Activated naive CD8-positive, alpha-beta T cell treated with anti-CD3 and anti-CD28 coated beads for 36 hours (primary cell): ENCODE results near the gene PRDX3. TPM values are rescaled to one million over a fixed set of nuclear protein-coding genes. Genes with fewer than 3 reads are reported as not detected.
A peak's percentile ranks its signal among the peaks of the same experiment; 100 is the strongest.
"Not testable (repeated sequence)": the region's sequence is repeated elsewhere in the genome, so short reads cannot be mapped to it uniquely, and the experiment has no call there.

Experiments
- DNase-seq: peaks from one replicate; pipeline ENCODE4 v3.0.0; 2021
- H3K27ac Mint-ChIP-seq: one replicate; pipeline ENCODE4 v1.8.0; 2022; ENCODE audit warnings: mild to moderate bottlenecking, moderate library complexity, mixed read lengths
- H3K27me3 Mint-ChIP-seq: one replicate; pipeline ENCODE4 v1.8.0; 2022; ENCODE audit warnings: mild to moderate bottlenecking, mixed read lengths
- H3K36me3 Mint-ChIP-seq: one replicate; pipeline ENCODE4 v1.8.0; 2021; ENCODE audit warnings: mild to moderate bottlenecking, mixed read lengths
- H3K4me1 Mint-ChIP-seq: one replicate; pipeline ENCODE4 v1.8.0; 2021; ENCODE audit warnings: mixed read lengths
- H3K4me3 Mint-ChIP-seq: one replicate; pipeline ENCODE4 v1.8.0; 2022; ENCODE audit warnings: mild to moderate bottlenecking, moderate library complexity, mixed read lengths
- H3K9me3 Mint-ChIP-seq: one replicate; pipeline ENCODE4 v1.8.0; 2022; ENCODE audit warnings: mixed read lengths
- total RNA-seq, 2 experiments: library from RNA; stranded (reverse); gene quantifications; one replicate each; pipeline ENCODE4 v1.2.3, GENCODE V29; 2021

Gene PRDX3
- total RNA-seq, 2 experiments from 2014 or later = 232 to 249 TPM

DNA sequence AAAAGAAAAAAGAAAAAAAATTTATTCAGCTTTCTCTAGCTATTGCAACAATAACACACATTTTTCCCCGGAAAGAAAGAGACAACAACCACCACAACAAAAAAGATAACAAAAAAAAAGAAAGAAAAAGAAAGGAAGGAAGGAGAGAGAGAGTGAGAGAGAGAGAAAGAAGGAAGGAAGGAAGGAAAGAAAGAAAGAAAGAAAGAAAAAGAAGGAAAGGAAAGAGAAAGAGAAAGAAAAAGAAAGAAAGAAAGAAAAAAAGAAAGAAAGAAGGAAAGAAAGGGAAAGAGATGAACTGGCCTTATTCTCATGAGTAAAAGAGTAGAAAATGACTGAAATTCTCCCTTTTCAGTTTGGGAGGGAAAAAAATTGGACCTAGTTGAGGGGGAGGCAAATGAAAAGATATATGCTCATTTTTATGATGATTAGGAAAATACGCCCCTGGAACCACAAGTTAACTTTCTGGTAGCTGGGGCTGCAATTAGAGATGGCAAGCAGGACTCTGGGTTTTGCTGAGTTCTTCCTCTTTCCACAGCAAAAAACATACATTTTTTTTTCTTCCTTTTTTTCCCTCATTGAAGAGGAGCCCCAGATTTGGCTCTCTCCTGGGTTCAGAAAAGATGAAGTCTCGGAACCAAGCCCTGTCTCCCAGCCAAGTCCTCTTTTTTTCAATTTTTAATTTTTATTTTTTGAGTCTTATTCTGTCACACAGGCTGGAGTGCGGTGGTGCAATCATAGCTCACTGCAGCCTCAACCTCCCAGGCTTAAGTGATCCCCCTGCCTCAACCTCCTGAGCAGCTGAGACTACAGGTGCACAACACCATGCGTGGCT, 12.6 kb upstream of the PRDX3 start:
- peaks cover 21% of the 10 kb centered on the region for H3K4me1 Mint-ChIP-seq
- no peak overlapping the region for H3K4me3 Mint-ChIP-seq
- H3K27ac Mint-ChIP-seq = no peak overlapping the region
- H3K27me3 Mint-ChIP-seq = no peaks in the 10 kb centered on the region
- no peaks in the 10 kb centered on the region for H3K36me3 Mint-ChIP-seq
- H3K9me3 Mint-ChIP-seq = no peaks in the 10 kb centered on the region
- DNase-seq = no peak

DNA sequence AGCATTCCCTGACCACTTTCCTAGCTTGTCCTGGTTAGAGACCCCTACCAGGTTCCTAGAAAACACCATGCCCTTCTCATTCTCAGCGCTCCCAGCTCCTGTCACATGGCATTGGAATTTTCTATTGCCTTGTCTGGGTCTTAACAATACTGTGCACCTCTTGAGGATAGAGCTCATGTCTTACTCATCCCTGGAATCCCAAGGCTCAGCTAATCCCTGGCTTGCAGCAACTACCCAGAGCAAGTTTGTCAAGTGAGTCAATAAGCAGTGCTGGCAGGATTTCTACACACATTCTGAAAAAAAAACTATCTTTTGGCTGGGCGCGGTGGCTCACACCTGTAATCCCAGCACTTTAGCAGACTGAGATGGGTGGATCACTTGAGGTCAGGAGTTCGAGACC, 11.7 kb upstream of the PRDX3 start:
- no peak for DNase-seq
- no peaks in the 10 kb centered on the region for H3K9me3 Mint-ChIP-seq
- H3K27me3 Mint-ChIP-seq = no peaks in the 10 kb centered on the region
- no peak overlapping the region for H3K4me3 Mint-ChIP-seq
- no peak overlapping the region for H3K27ac Mint-ChIP-seq
- no peaks in the 10 kb centered on the region for H3K36me3 Mint-ChIP-seq
- peaks cover 21% of the 10 kb centered on the region for H3K4me1 Mint-ChIP-seq

DNA sequence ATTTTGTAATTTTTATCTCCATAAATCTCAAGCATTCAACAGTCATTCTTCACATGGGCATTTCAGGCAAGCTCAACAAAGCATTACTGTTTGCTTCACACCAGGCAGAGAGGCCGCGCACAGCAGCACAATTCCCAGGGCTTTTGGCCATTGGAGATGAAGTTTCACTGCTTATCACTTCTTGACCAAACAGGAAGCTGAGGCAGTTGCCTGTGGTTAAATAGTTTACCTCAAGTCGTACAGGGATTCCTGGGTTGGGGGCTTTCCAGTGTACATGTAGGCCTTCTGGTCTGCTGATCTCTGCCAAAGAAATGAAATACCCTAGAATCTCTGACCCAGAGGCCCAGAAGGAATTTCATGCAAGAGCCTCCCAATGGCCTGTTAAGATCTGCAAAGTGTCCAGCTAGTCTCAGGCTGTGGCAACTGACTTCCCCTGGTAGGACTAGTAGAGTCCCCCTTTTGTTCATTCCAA, 11.2 kb upstream of the PRDX3 start:
- Mint-ChIP-seq H3K36me3 (no peaks in the 10 kb centered on the region), H3K27ac (no peak overlapping the region), H3K27me3 (no peaks in the 10 kb centered on the region), H3K4me1 (peaks cover 21% of the 10 kb centered on the region), H3K9me3 (no peaks in the 10 kb centered on the region), H3K4me3 (no peak overlapping the region)
- peak; percentile 13 for DNase-seq

DNA sequence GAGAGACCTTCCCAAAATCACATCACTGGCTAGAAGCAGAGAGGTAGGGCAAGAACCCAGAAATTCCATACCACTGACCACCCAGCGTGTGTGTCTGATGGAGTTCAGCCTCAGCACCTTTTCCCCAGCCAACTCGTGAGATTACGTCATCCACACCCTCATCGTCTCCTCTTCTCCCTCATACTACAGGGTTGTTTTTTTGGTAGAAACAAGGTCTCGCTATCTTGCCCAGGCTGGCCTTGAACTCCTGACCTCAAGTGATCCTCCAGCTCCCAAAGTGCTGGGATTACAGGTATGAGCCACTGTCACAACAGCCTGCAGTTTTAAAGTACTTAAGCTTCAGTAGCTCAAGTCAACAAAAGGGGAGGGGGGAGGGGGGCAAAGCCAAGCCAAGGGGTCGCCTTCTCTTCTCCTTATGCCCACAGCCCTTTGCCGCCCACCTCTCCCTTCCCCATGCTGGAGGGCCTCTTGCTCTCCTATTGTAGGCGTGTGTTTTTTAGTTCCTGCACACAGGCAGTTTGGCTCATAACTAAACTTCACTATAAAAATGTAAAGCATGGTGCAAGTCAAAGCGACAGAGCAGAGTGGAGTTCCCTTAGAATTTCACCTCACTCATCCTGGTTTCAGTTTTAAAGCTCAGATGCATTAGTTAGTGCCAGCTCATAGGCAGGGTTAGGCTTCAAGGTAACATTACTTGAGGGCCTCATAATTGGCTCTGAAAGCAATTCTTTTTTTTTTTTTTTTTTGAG, 5.2 kb upstream of the PRDX3 start:
- Mint-ChIP-seq H3K4me3 (no peak overlapping the region), H3K27ac (no peak overlapping the region), H3K9me3 (no peaks in the 10 kb centered on the region), H3K36me3 (peaks cover 1% of the 10 kb centered on the region), H3K4me1 (peaks cover 8% of the 10 kb centered on the region), H3K27me3 (no peaks in the 10 kb centered on the region)
- DNase-seq = no peak

DNA sequence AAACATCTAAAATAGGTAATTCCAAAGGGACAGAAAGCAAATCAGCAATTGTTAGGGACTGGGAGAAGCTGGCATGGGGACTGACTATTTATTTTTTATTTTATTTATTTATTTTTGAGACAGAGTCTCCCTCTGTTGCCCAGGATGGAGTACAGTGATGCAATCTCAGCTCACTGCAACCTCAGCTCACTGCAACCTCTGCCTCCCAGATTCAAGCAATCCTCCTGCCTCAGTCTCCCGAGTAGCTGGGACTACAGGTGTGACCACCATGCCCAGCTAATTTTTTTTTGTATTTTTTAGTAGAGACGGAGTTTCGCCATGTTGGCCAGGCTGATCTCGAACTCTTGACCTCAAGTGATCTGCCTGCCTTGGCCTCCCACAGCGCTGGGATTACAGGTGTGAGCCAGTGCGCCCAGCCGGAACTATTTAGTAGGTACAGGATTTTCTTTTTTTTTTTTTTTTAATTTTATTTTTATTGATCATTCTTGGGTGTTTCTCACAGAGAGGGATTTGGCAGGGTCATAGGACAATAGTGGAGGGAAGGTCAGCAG, 2.3 kb upstream of the PRDX3 start:
- H3K27ac Mint-ChIP-seq, H3K9me3 Mint-ChIP-seq, H3K4me3 Mint-ChIP-seq, DNase-seq, H3K27me3 Mint-ChIP-seq: not testable (repeated sequence)
- H3K36me3 Mint-ChIP-seq = peaks cover 18% of the 10 kb centered on the region
- peaks cover 25% of the 10 kb centered on the region for H3K4me1 Mint-ChIP-seq

DNA sequence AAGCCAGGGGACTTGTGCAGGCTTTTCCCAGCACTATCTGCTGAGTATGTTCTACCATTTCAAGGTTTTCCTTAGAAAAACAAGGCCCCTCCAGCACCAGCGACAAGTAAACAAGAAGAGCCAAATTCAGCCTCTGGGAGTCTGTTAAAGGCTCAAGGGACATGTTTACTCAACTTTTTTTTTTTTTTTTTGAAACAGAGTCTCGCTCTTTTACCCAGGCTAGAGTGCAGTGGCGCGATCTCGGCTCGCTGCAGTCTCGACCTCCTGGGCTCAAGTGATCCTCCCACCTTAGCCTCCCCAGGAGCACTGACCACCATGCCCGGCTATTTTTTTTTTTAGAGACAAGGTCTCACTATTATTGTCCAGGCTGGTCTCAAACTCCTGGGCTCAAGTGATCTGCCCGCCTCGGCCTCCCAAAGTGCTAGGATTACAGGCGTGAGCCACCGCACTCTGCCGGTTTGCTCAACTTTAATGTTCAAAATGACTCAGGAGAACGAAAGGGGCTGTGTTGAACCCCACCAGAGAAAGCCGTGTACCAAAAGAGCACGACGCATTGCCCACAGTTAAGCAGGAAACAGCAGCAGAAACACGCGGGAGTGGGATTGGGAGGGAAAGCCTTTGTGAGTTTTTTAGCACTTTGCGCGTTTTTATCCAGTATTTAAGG, 772 bp downstream of the PRDX3 start:
- H3K4me1 Mint-ChIP-seq = peaks cover 31% of the 10 kb centered on the region
- peaks cover 23% of the 10 kb centered on the region for H3K36me3 Mint-ChIP-seq
- H3K27ac Mint-ChIP-seq = peak overlapping the region; percentile 98
- H3K9me3 Mint-ChIP-seq = no peaks in the 10 kb centered on the region
- H3K4me3 Mint-ChIP-seq = peak overlapping the region; percentile 99
- no peaks in the 10 kb centered on the region for H3K27me3 Mint-ChIP-seq
- peak; percentile 47 for DNase-seq

DNA sequence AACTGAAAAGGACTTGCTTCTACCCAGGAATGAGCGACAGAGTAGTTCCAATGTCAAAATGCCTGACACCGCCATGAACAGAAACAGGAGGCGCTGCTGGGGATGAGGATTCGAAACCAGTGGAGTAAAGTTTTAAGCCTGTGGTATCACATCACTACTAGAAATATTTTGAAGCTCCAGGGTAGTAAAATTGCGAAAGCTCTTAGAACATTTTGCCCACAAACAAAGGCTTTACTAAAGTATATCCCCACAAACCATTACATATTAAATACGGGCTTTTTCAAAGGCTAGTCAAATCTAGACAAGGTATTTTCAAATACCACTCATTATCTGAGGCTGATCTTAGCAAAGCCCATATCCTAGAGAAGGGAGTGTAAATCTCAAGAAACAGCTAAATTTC, 2.4 kb downstream of the PRDX3 start:
- Mint-ChIP-seq H3K4me1 (peaks cover 31% of the 10 kb centered on the region), H3K4me3 (no peak overlapping the region), H3K9me3 (no peaks in the 10 kb centered on the region), H3K27me3 (no peaks in the 10 kb centered on the region), H3K36me3 (peaks cover 31% of the 10 kb centered on the region), H3K27ac (peak overlapping the region; percentile 48)
- DNase-seq = no peak

DNA sequence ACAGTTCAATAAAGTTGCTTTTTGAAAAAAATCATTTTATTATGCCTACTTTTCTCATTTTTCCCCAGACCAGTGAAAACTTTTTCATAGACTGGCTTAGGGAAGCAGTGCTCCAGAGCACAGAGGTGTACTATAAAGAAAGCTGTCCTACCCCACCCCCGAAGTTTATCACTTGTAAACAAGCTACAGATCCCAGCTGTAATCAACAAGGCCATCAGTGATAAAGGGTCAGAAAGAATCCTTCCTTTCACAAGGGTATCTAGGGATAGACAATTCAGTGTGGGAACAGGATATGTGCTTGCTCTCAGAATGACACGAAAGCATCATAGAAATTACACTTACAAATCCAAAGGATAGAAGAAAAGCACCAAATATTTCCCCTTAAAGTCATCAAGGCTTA, 4.5 kb downstream of the PRDX3 start:
- peaks cover 38% of the 10 kb centered on the region for H3K36me3 Mint-ChIP-seq
- H3K27ac Mint-ChIP-seq = no peak overlapping the region
- H3K9me3 Mint-ChIP-seq = no peaks in the 10 kb centered on the region
- DNase-seq = no peak
- no peaks in the 10 kb centered on the region for H3K27me3 Mint-ChIP-seq
- H3K4me1 Mint-ChIP-seq = peaks cover 24% of the 10 kb centered on the region
- no peak overlapping the region for H3K4me3 Mint-ChIP-seq

DNA sequence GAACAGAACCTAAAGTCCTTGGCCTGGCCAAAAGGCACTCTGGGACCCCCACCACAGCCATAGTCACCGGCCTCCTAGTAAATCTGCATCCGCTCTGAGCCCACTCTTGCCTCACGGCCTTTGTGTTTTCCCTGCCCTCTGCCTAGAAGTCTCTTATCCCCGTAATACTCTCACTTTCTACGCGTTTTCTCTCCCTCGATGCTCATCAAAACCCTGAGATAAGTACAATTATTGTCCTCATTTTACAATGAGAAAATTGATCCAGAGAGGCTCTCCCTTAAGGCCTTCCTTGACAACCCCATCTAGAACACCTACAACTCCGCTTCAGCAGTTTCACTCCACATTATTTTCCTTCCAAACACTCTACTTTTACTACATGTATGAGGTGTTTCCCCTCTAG, 11.6 kb downstream of the PRDX3 start:
- no peaks in the 10 kb centered on the region for H3K27me3 Mint-ChIP-seq
- peak overlapping the region; percentile 88 for H3K4me3 Mint-ChIP-seq
- H3K27ac Mint-ChIP-seq = peak overlapping the region; percentile 96
- no peaks in the 10 kb centered on the region for H3K9me3 Mint-ChIP-seq
- peaks cover 31% of the 10 kb centered on the region for H3K36me3 Mint-ChIP-seq
- peaks cover 33% of the 10 kb centered on the region for H3K4me1 Mint-ChIP-seq
- DNase-seq = no peak

DNA sequence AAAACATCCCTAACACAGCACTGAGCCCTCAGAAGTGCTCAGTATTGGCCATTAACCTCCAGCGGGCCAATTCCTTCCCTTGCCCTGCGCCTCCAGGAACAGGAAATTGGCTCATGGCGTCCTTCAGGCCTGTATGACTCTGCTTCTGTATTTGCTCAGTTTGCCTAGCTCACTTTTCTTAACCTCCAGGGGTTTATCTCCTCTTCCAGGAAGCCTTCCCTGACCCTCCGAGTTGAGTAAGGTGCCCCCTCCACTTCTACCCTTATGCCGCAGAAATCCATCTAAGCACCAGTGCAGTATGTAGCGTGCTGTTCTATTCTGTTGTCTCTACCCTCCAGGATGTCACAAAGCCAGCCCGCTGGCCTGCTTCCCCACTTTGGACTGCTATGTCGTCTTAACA, 12.0 kb downstream of the PRDX3 start:
- H3K36me3 Mint-ChIP-seq = peaks cover 29% of the 10 kb centered on the region
- peak overlapping the region; percentile 88 for H3K4me3 Mint-ChIP-seq
- H3K4me1 Mint-ChIP-seq = peaks cover 35% of the 10 kb centered on the region
- no peaks in the 10 kb centered on the region for H3K9me3 Mint-ChIP-seq
- no peaks in the 10 kb centered on the region for H3K27me3 Mint-ChIP-seq
- peak overlapping the region; percentile 96 for H3K27ac Mint-ChIP-seq
- no peak for DNase-seq

DNA sequence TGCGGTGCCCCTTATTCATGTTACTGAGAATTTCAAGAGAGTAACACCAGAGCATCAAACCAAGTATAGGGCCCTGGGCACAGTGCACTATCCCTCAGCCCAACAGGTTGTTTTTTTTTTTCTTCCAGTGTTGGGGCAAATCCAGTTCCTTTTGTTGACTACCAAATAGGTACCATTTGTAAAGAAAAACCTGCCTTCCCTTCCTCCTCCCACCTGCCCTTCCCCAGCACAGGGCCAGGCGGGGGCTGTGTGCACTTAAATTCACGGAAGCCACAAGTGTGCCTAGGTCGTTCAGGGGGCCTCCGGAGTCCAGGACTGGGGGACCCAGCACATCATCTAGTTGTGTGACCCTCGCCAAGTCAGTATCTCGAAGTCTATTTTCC, 12.5 kb downstream of the PRDX3 start:
- H3K27ac Mint-ChIP-seq = peak overlapping the region; percentile 96
- H3K36me3 Mint-ChIP-seq = peaks cover 29% of the 10 kb centered on the region
- H3K4me1 Mint-ChIP-seq = peaks cover 35% of the 10 kb centered on the region
- peak overlapping the region; percentile 88 for H3K4me3 Mint-ChIP-seq
- no peaks in the 10 kb centered on the region for H3K27me3 Mint-ChIP-seq
- H3K9me3 Mint-ChIP-seq = no peaks in the 10 kb centered on the region
- no peak for DNase-seq

DNA sequence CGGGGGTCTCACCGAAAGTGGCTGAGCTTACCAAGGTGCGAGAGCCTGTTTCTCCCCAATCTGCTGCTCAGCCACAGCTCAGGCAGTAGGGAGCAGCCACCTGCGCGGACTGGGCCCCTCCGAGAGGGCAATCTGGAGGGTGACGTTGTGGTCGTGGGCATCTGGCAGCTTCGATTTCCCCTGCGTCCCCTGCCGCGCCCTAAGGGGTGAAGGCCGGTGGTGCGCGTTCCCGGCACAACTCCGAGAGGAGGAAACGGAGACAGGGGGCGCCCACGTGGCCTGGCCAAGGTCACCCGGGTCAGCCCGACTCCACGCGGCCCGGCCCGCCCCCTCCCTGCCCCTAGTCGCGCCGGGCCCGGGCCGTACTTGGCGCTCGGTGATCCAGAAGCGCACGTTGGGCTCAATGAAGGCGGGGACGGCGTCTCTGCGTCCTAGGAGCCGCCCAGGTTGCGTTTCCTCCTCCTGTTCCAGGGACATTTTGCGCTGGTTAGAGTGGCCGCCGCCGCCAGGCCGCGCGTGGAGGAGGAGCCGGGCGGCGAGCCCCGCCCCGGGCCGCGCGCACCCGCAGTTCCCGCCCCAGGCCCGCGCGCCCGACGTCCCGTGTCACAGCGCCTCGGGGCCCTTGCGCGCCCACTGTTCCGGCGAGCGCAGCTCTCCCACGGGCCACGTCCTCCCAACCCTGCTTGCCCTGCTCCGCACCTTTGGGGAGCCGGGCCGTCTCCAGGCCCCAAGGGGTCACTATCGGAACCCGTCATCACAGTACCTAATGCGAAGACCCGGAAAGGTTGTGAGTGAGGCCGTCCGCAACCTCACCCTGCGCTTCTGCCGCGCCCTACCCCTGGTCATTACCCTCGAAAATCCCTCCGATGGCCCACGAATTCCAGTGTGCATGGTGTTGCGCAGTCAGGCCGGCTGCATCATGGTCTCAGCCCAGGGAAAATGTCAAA, 13.2 kb downstream of the PRDX3 start, which contains the start of gene SFXN4:
SFXN4 (minus strand) TSS at position 544 of the 947 bp plus-strand sequence; CDS start at position 477, 67 bp downstream.
- Mint-ChIP-seq H3K4me3 (peak within 1 kb of the TSS; percentile 88), H3K9me3 (no peaks in the 10 kb centered on the region), H3K36me3 (peaks cover 29% of the 10 kb centered on the region), H3K27ac (peak within 1 kb of the TSS; percentile 96), H3K27me3 (no peaks in the 10 kb centered on the region), H3K4me1 (peaks cover 35% of the 10 kb centered on the region)
- peak; percentile 89 for DNase-seq

DNA sequence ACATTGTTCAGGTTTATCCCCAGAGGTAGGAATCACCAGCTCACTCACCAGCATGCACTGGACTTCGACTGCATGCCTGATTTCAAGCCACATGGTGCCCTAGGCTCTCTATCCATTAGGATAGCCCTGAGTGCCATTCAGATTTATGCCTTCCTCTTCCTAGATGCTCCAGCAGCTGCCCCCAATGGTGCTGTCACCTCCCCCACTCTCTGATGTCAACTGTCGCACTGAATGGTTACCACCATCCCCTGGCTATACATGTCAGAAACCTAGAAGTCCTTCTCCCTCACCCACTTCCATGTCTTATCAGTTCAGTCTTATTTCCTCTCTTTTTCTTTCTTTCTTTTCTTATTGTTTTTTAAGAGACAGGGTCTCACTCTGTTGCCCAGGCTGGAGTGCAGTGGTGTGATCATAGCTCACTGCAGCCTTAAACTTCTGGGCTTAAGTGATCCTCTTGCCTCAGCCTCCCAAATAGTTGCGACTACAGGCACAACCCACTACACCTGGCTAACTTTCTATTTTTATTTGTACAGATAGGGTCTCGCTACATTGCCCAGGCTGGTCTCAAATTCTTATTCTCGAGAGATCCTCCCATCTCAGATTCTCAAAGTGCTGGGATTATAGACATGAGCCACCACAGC, 16.0 kb downstream of the PRDX3 start:
- no peaks in the 10 kb centered on the region for H3K9me3 Mint-ChIP-seq
- peaks cover 30% of the 10 kb centered on the region for H3K36me3 Mint-ChIP-seq
- H3K27ac Mint-ChIP-seq = peak overlapping the region; percentile 10
- H3K4me1 Mint-ChIP-seq = peaks cover 35% of the 10 kb centered on the region
- no peak overlapping the region for H3K4me3 Mint-ChIP-seq
- no peaks in the 10 kb centered on the region for H3K27me3 Mint-ChIP-seq
- DNase-seq = no peak
